ENCODE data around the gene ADAMTS2. TPM values are rescaled to one million over a fixed set of nuclear protein-coding genes. Genes with fewer than 3 reads are reported as not detected.
A peak's percentile ranks its signal among the peaks of the same experiment; 100 is the strongest.

ADAMTS2 gene
- total RNA-seq, 2 experiments from 2014 or later = not detected

DNA sequence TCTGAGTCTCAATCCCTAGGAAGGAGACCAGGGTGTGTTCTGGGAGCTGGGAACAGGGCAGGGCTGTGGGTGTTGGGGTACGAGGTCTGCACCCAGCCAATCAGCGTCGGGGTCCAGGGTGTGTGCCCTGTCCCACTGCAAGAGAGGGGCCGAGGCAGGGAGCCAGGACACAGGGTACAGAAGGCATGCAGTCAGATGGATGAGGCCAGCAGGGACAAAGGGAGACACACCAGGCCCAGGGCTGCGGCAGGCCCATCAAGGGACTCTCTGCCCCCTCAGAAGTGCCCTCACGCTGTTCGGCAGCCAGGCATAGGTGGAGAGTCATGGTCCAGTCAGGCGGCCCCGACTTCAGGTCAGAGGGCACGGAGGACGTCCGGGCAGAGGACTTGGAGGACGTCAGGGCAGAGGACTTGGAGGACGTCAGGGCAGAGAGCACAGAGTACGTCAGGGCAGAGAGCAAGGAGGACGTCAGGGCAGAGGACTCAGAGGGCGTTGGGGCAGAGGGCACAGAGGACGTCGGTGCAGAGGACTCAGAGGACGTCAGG is 28.8 kb upstream of the ADAMTS2 start:
- peaks cover 0 to 13% of the 10 kb centered on the region in 2 experiments for H3K9me3 ChIP-seq (ENCODE audit: control insufficient read depth in 1 of 2, insufficient read depth in 1 of 2, low read length in 2 of 2)
- DNase-seq = no peak
- TF ChIP-seq, protein P1, sequence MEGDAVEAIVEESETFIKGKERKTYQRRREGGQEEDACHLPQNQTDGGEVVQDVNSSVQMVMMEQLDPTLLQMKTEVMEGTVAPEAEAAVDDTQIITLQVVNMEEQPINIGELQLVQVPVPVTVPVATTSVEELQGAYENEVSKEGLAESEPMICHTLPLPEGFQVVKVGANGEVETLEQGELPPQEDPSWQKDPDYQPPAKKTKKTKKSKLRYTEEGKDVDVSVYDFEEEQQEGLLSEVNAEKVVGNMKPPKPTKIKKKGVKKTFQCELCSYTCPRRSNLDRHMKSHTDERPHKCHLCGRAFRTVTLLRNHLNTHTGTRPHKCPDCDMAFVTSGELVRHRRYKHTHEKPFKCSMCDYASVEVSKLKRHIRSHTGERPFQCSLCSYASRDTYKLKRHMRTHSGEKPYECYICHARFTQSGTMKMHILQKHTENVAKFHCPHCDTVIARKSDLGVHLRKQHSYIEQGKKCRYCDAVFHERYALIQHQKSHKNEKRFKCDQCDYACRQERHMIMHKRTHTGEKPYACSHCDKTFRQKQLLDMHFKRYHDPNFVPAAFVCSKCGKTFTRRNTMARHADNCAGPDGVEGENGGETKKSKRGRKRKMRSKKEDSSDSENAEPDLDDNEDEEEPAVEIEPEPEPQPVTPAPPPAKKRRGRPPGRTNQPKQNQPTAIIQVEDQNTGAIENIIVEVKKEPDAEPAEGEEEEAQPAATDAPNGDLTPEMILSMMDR (IDR thresholded peaks at IDR 0.05) = no peak
- Mint-ChIP-seq H3K4me1 (ENCODE audit: low read depth) (no peaks in the 10 kb centered on the region), H3K27me3 (no peaks in the 10 kb centered on the region), H3K27ac (no peak overlapping the region), H3K36me3 (ENCODE audit: low read depth) (no peaks in the 10 kb centered on the region), H3K9me3 (no peaks in the 10 kb centered on the region), H3K4me3 (no peak overlapping the region)
- intact Hi-C loops (cut with DNase I, micrococcal nuclease) = no loop called here
- H3K27ac ChIP-seq (ENCODE audit: low read depth in 1 of 2, low read length in 2 of 2) = no peak overlapping the region
- no peaks in the 10 kb centered on the region for H3K4me1 ChIP-seq (ENCODE audit: insufficient read depth, low read length)
- no peaks in the 10 kb centered on the region for H3K36me3 ChIP-seq (ENCODE audit: insufficient read depth, low read length)
- POLR2A ChIA-PET = no interaction called here
- CTCF ChIA-PET = no interaction called here
- no peaks in the 10 kb centered on the region for H3K27me3 ChIP-seq (ENCODE audit: control insufficient read depth in 1 of 2, insufficient read depth in 2 of 2, low read length in 2 of 2)
- no peak for ATAC-seq (ENCODE audit: poor library complexity)
- no peak overlapping the region for H3K4me3 ChIP-seq (ENCODE audit: low read length)

DNA sequence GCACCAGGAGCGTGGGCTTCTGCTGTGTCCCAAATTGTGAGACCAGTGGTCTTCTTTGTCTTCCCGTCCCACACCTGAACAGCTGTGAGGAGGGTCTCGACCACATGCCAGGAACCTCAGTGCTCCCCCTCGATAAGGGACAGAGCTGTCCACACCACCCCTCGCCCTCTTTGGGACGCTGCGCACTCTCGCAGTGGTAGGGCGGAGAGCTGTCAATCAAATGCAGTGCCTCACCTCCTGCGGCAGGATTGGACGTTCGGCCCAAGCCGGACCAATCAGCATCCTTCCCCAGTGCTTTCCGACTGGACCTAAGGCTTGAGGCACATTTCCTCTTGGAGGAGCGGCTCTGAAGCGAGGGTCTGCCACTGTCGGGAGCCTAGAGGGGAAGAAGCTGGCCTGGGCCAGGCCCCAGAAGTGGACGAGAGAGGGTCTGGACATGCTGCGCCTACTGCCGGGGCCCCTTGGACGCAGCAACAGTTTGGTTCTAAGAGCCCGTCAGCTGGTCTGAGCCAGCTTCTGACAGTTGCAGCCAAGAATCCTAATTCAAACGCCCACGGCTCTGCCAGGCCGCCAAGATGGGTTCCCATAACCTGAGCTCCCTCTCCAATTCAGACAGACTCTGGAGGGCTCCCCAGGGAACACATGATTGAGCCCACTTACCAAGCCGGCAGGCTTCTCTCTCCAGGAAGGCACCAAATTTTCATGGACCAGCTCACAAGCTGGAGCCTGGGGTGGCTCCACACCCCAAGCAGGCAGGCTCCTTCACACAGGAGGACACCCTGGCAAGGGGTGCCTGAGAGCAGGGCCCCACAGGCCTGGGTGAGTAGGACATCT is 28.1 kb upstream of the ADAMTS2 start:
- POLR2A ChIA-PET = no interaction called here

DNA sequence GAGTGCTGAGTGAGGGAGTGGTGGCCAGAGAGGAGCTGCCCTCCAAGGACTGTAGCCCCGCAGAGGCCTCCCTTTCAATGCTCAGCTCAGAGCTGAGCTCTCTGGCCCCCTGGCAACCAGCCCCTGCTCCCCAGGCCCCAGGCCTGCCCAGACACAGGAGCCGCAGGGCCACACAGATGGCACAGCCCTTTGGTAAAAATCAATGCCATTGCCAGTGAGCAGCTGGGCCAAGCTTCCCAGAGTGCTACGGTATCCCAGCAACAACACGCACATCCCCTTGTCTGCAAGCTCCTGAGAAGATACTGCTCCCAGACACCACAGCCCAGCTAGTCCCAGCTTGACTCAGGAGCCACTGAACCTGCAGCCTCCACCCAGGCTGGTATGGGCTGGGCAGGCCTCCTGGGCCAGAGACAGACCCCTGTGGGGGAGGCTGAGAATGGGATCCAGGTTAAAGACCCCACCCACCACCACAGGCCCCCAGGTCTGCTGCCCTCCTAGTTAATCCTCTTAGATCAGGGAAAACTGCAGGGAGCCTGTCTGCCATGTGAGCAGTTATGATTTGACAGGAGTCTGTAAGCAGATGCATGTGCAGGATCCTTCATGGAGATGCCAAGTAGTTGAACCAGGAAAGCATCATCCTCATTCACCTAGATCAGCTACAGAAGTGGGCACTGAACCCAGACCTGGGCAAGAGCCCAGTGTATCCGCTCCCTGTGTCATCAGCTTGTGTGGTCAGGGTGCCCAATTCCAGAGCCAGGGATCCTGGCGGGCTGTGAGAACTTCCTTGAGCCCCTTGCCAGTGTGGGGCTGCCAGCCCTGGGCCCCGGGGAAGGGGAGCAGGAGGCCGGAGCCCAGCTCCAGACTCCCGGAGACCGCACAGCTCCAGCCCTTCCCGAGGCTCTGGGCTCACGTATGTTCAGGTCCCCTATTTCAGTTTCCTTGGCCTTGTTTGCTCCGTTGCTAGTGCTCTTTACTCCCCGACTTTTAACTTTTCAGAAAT is 26.7 kb upstream of the ADAMTS2 start:
- no peak for ATAC-seq (ENCODE audit: poor library complexity)
- no peaks in the 10 kb centered on the region for H3K4me1 Mint-ChIP-seq (ENCODE audit: low read depth)
- Histone ChIP-seq H3K36me3 (ENCODE audit: insufficient read depth, low read length) (no peaks in the 10 kb centered on the region), H3K4me3 (ENCODE audit: low read length) (no peak overlapping the region), H3K27ac (ENCODE audit: low read depth in 1 of 2, low read length in 2 of 2) (no peak overlapping the region), H3K9me3 (ENCODE audit: control insufficient read depth in 1 of 2, insufficient read depth in 1 of 2, low read length in 2 of 2) (peaks cover 0 to 8% of the 10 kb centered on the region in 2 experiments), H3K27me3 (ENCODE audit: control insufficient read depth in 1 of 2, insufficient read depth in 2 of 2, low read length in 2 of 2) (no peaks in the 10 kb centered on the region), H3K4me1 (ENCODE audit: insufficient read depth, low read length) (no peaks in the 10 kb centered on the region)
- no peak overlapping the region for H3K27ac Mint-ChIP-seq
- intact Hi-C loops (cut with DNase I, micrococcal nuclease) = no loop called here
- ChIA-PET POLR2A (no interaction called here), CTCF (no interaction called here)
- H3K27me3 Mint-ChIP-seq = no peaks in the 10 kb centered on the region
- peak in 1 of 14 experiments; percentile 17 for DNase-seq
- no peaks in the 10 kb centered on the region for H3K9me3 Mint-ChIP-seq
- H3K4me3 Mint-ChIP-seq = no peak overlapping the region
- TF ChIP-seq, protein P1 (IDR thresholded peaks at IDR 0.05) = no peak
- no peaks in the 10 kb centered on the region for H3K36me3 Mint-ChIP-seq (ENCODE audit: low read depth)

More for the DNA sequence above, 28.1 kb upstream of the ADAMTS2 start:
- Histone ChIP-seq H3K27me3 (ENCODE audit: control insufficient read depth in 1 of 2, insufficient read depth in 2 of 2, low read length in 2 of 2) (no peaks in the 10 kb centered on the region), H3K4me3 (ENCODE audit: low read length) (no peak overlapping the region), H3K36me3 (ENCODE audit: insufficient read depth, low read length) (no peaks in the 10 kb centered on the region), H3K27ac (ENCODE audit: low read depth in 1 of 2, low read length in 2 of 2) (no peak overlapping the region), H3K9me3 (ENCODE audit: control insufficient read depth in 1 of 2, insufficient read depth in 1 of 2, low read length in 2 of 2) (peaks cover 0 to 13% of the 10 kb centered on the region in 2 experiments), H3K4me1 (ENCODE audit: insufficient read depth, low read length) (no peaks in the 10 kb centered on the region)
- TF ChIP-seq, protein P1 (IDR thresholded peaks at IDR 0.05) = no peak
- CTCF ChIA-PET = no interaction called here
- no peaks in the 10 kb centered on the region for H3K27me3 Mint-ChIP-seq
- DNase-seq (no peak), ATAC-seq (ENCODE audit: poor library complexity) (no peak)
- no peaks in the 10 kb centered on the region for H3K36me3 Mint-ChIP-seq (ENCODE audit: low read depth)
- H3K27ac Mint-ChIP-seq = no peak overlapping the region
- no peaks in the 10 kb centered on the region for H3K4me1 Mint-ChIP-seq (ENCODE audit: low read depth)
- intact Hi-C loops (cut with DNase I, micrococcal nuclease) = no loop called here
- H3K4me3 Mint-ChIP-seq = no peak overlapping the region
- H3K9me3 Mint-ChIP-seq = no peaks in the 10 kb centered on the region
